Endodermal cell (in vitro differentiated cells): ENCODE results near the gene LRRC23. TPM values are rescaled to one million over a fixed set of nuclear protein-coding genes. Genes with fewer than 3 reads are reported as not detected.

Experiments
- DNase-seq: peaks from one replicate; pipeline ENCODE4 v3.0.0-alpha.2; 2017
- H3K27ac ChIP-seq: 2 replicates; pipeline ENCODE4 v1.5.1; 2013; ENCODE audit warnings: mild to moderate bottlenecking, low read depth, low read length, moderate library complexity
- H3K27me3 ChIP-seq: 2 replicates; pipeline ENCODE4 v1.6.1; 2013; ENCODE audit warnings: mild to moderate bottlenecking, low read length, moderate library complexity; ENCODE audit not compliant: insufficient read depth, control insufficient read depth, poor library complexity, severe bottlenecking
- H3K36me3 ChIP-seq: 2 replicates; pipeline ENCODE4 v1.7.0; 2013; ENCODE audit warnings: mild to moderate bottlenecking, low read length, moderate library complexity; ENCODE audit not compliant: control insufficient read depth, insufficient read depth
- H3K4me1 ChIP-seq: one replicate; pipeline ENCODE4 v1.7.0; 2013; ENCODE audit warnings: low read length; ENCODE audit not compliant: control insufficient read depth, insufficient read depth
- H3K4me3 ChIP-seq: 2 replicates; pipeline ENCODE4 v1.5.1; 2013; ENCODE audit warnings: mild to moderate bottlenecking, low read length, moderate library complexity
- H3K9ac ChIP-seq: 2 replicates; pipeline ENCODE4 v1.6.1; 2013; ENCODE audit warnings: mild to moderate bottlenecking, low read length, moderate library complexity; ENCODE audit not compliant: poor library complexity, severe bottlenecking; ENCODE audit errors: extremely low read depth
- H3K9me3 ChIP-seq: 2 replicates; pipeline ENCODE4 v1.6.1; 2013; ENCODE audit warnings: mild to moderate bottlenecking, low read length, moderate library complexity; ENCODE audit not compliant: control insufficient read depth
- H3K27ac Mint-ChIP-seq: 2 replicates; pipeline ENCODE4 v1.8.0; 2020; ENCODE audit warnings: mixed read lengths
- H3K27me3 Mint-ChIP-seq: 2 replicates; pipeline ENCODE4 v1.8.0; 2021; ENCODE audit warnings: mild to moderate bottlenecking, mixed read lengths; ENCODE audit not compliant: insufficient read depth
- H3K36me3 Mint-ChIP-seq: 2 replicates; pipeline ENCODE4 v1.8.0; 2020; ENCODE audit warnings: low read depth, mixed read lengths
- H3K4me1 Mint-ChIP-seq: 2 replicates; pipeline ENCODE4 v1.8.0; 2020; ENCODE audit warnings: mixed read lengths
- H3K4me3 Mint-ChIP-seq: 2 replicates; pipeline ENCODE4 v1.8.0; 2020; ENCODE audit warnings: mild to moderate bottlenecking, moderate library complexity, mixed read lengths
- H3K9me3 Mint-ChIP-seq: 2 replicates; pipeline ENCODE4 v1.8.0; 2020; ENCODE audit warnings: mild to moderate bottlenecking, mixed read lengths
- CTCF ChIP-seq: fragments of 200-600 bp; sonication (generic); conservative IDR thresholded peaks from 2 replicates; pipeline ENCODE4 v1.5.0; 2021; ENCODE audit warnings: antibody characterized with exemption, mild to moderate bottlenecking
- WGBS, 2 experiments: methylation state at CpG; one replicate each; pipeline versions ENCODE4 v1.1.5 to v1.1.7; 2013; ENCODE audit warnings: missing lambda C conversion rate in 2 of 2, mixed read lengths in 1 of 2; ENCODE audit not compliant: insufficient coverage in 1 of 2, insufficient read length in 1 of 2; 5-methylcytosine and 5-hydroxymethylcytosine counted together
- total RNA-seq, 2 donors: library from RNA; stranded (reverse); fragmentation: NEBNext Ultra II Directional in 1 of 2; extraction: Animal tissue kit (Norgen Biotek cat#: 25700) in 1 of 2; gene quantifications; 2 replicates in 1 of 2; 3 replicates in 1 of 2; pipeline ENCODE4 v1.2.1, GENCODE V29; 2021

LRRC23 gene
- total RNA-seq, 2 donors from 2014 or later, result 7.8 to 11.5 TPM

DNA sequence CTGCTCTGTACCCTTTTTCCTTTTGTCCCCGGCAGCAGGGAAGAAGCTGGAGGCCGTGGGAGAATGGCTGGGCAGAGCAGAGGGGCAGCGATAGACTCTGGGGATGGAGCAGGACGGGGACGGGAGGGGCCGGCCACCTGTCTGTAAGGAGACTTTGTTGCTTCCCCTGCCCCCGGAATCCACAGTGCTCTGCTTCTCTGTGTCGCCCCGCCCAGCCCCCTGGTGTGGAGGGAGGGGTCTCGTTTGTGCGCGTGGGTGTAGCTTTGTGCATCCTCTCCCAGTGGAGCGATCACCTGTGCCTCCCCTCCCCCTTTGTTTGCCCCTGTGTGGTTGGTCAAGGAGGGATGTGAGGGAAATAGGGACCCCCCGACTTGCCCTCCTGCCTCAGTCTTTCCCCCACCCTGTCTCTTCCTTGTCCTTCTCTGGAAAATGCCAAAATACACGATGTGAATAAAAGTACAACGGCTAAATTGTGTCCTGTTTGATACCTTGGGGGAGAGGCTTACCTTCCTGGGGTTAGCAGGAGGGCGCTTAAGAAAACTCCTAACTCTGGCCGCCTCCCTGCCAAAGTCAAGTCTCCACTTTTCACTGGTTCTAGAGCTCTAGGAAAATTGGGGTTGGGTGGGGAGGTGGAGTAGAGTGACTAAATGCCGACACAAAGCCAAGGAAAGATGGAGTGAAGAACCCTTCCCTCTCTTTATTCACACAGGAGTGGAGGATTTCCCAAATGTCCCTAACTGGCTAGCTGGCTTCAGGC lies 38.3 kb upstream of the LRRC23 start:
- H3K9ac ChIP-seq, result peak overlapping the region; percentile 30
- Mint-ChIP-seq H3K27me3 (no peaks in the 10 kb centered on the region), H3K36me3 (peaks cover 74% of the 10 kb centered on the region), H3K27ac (peak overlapping the region; percentile 96), H3K4me3 (peak overlapping the region; percentile 95), H3K4me1 (peaks cover 47% of the 10 kb centered on the region), H3K9me3 (no peaks in the 10 kb centered on the region)
- DNase-seq, result peak; percentile 80
- WGBS, 2 experiments, result 69 to 81% methylated on average over 6 to 18 of the region's 19 CpGs
- peaks cover 5% of the 10 kb centered on the region for H3K4me1 ChIP-seq
- TF ChIP-seq CTCF, result no peak
- H3K9me3 ChIP-seq, result no peaks in the 10 kb centered on the region
- H3K36me3 ChIP-seq, result peaks cover 61% of the 10 kb centered on the region
- no peak overlapping the region for H3K27ac ChIP-seq
- peak overlapping the region; percentile 73 for H3K4me3 ChIP-seq
- H3K27me3 ChIP-seq, result no peaks in the 10 kb centered on the region

DNA sequence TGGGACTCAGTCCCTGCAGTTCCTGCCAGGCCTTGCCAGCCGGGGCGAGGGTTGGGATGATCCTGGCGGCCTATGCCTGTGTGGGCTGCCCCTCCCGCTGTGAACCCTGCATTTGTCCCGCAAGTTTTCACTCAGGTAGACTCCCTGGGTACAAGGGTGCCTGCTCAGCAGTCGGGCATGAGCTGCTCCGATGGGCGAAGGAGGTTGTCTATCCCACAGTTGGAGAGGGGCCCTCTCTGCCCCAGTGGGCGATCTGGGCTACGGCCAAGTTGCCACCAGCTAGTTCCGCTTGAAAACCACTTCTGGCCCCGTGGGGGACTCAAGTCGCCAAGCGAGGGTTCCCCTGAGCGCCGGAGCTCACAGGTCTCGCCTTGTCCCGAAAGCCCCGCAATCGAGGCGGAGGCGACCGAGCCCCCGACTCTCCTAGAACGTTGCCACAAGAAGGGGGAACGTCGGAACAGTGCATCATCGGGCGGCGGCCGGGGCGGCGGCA lies 37.7 kb upstream of the LRRC23 start:
- peak overlapping the region; percentile 73 for H3K4me3 ChIP-seq
- H3K27me3 ChIP-seq, result no peaks in the 10 kb centered on the region
- Mint-ChIP-seq H3K36me3 (peaks cover 70% of the 10 kb centered on the region), H3K9me3 (no peaks in the 10 kb centered on the region), H3K4me3 (peak overlapping the region; percentile 95), H3K27me3 (no peaks in the 10 kb centered on the region), H3K4me1 (peaks cover 53% of the 10 kb centered on the region), H3K27ac (peak overlapping the region; percentile 96)
- no peak for DNase-seq
- no peak overlapping the region for H3K27ac ChIP-seq
- H3K9me3 ChIP-seq, result no peaks in the 10 kb centered on the region
- peak; percentile 13 for TF ChIP-seq CTCF
- H3K9ac ChIP-seq, result peak overlapping the region; percentile 30
- H3K36me3 ChIP-seq, result peaks cover 56% of the 10 kb centered on the region
- H3K4me1 ChIP-seq, result peaks cover 8% of the 10 kb centered on the region
- 10 to 42% methylated on average over 10 to 33 of the region's 33 CpGs for WGBS, 2 experiments

DNA sequence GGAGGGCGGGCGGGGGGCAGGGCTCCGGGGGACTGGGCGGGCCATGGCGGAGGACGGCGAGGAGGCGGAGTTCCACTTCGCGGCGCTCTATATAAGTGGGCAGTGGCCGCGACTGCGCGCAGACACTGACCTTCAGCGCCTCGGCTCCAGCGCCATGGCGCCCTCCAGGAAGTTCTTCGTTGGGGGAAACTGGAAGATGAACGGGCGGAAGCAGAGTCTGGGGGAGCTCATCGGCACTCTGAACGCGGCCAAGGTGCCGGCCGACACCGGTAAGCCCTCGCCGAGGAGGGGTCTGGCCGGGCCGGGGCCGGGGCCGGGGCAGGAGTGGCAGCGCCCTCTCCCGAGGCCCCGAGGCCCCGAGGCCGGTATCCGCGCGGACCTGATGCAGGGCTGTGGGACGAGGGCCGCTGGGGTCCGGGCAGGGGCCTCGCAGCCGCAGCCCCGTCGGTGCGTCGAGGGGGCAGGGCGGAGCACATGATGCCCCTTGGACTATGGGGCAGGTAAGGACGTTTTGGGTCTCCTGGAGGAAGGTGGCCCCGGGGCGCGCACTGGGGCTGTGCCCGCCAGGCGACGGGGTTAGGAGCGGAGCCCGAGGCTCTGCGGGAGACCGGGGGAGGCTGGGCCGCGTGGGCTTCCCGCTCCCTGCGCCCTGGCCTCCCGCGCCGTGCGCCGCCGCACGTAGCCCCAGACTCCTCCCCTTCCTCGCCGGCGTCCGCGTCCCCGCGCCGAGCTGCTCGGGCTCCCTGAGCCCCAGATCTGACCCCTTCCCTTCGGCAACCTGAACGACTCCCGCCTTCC lies 37.0 kb upstream of the LRRC23 start, which contains the start of gene TPI1:
Gene TPI1, plus strand, starts transcription at position 119 of the 798 bp plus-strand sequence. Its CDS starts 36 bp downstream, at position 155.
- H3K27ac ChIP-seq, result peak within 1 kb of the TSS; percentile 68
- H3K9ac ChIP-seq, result peak within 1 kb of the TSS; percentile 77
- H3K9me3 Mint-ChIP-seq, result no peaks in the 10 kb centered on the region
- peaks cover 57% of the 10 kb centered on the region for H3K4me1 Mint-ChIP-seq
- WGBS, 2 experiments, result 0% methylated on average over 18 to 84 of the region's 86 CpGs
- peak within 1 kb of the TSS; percentile 95 for H3K4me3 Mint-ChIP-seq
- H3K27ac Mint-ChIP-seq, result peak within 1 kb of the TSS; percentile 96
- peaks cover 68% of the 10 kb centered on the region for H3K36me3 Mint-ChIP-seq
- peaks cover 8% of the 10 kb centered on the region for H3K4me1 ChIP-seq
- DNase-seq, result peak; percentile 96
- no peak for TF ChIP-seq CTCF
- no peaks in the 10 kb centered on the region for H3K9me3 ChIP-seq
- peak within 1 kb of the TSS; percentile 99 for H3K4me3 ChIP-seq
- no peaks in the 10 kb centered on the region for H3K27me3 ChIP-seq
- H3K27me3 Mint-ChIP-seq, result no peaks in the 10 kb centered on the region
- peaks cover 53% of the 10 kb centered on the region for H3K36me3 ChIP-seq
